ENCODE data around the gene MED12L.

DNA sequence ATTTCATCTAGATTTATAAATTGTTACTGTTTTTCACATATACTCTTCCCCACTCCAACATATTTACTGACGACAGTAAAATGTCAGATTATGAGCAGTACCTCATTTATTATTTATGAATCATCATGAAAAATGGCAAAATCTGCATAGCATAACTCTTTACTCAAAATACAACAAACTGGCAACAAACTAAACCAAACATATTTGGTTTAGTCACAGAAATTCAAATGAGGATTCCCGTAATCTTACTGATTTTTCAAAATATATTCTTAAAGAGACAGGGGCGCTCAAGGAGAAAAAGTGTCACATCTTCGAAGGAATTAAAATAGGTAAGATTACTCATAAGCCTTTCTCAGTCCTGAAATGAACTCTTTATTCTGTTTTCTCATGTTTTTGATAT, 234.2 kb downstream of the MED12L start:
- TF ChIP-seq FOXP2 (optimal IDR thresholded peaks at IDR 0.05; ENCODE audit: control extremely low read depth, extremely low read length, insufficient read depth), result no peak
- no peak for TF ChIP-seq POLR2AphosphoS5 (IDR thresholded peaks at IDR 0.05; ENCODE audit: borderline replicate concordance, low read depth, low read length)
- TF ChIP-seq EZH2 (IDR thresholded peaks at IDR 0.05), result no peak

Measured in SK-N-MC (cell line).